Measurements from ENCODE around the gene DCAF12L1.

Gene DCAF12L1

DNA sequence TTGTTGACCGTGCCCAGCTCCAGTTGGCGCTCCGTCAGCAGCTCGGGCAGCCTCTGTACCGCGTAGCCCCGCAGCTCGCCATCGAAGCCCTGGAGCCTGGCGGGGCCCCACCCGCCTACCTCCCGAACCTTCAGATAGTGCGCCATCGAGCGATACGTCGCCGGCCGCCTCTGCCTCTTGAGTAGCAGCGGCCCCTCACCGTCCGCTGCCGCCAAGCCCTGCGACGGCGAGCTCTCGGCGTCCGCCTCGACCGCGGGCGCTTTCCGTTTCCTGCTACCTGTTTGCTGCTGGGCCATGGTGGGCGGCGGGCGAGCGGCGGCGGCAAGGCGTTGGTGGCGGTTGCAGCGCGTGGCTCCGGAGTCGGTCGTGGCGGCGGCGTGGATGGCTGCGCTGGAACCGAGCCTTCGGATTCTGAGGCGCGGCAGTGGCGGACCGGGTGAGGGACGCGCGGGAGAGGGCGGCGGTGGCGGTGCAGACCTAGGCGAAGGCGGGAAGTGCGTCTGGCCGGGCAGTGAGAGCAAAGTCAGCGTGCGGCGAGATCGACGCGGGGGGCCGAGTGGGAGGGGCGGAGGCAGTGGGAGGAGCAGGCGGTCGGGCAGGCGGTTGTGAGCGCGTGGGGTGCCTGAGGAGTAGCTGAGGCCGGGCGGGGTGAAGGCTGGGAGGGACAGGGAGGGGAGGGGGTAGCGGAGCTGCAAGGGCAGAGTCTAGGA, at the start of gene DCAF12L1:
DCAF12L1 (minus strand) TSS at position 502 of the 710 bp plus-strand sequence; CDS start at position 296, 206 bp downstream.
- ChIA-PET CTCF (no interaction called here), POLR2A (no interaction called here)
- no peak for DNase-seq (ENCODE audit: low read depth, low spot score)
- TF ChIP-seq, protein P1, sequence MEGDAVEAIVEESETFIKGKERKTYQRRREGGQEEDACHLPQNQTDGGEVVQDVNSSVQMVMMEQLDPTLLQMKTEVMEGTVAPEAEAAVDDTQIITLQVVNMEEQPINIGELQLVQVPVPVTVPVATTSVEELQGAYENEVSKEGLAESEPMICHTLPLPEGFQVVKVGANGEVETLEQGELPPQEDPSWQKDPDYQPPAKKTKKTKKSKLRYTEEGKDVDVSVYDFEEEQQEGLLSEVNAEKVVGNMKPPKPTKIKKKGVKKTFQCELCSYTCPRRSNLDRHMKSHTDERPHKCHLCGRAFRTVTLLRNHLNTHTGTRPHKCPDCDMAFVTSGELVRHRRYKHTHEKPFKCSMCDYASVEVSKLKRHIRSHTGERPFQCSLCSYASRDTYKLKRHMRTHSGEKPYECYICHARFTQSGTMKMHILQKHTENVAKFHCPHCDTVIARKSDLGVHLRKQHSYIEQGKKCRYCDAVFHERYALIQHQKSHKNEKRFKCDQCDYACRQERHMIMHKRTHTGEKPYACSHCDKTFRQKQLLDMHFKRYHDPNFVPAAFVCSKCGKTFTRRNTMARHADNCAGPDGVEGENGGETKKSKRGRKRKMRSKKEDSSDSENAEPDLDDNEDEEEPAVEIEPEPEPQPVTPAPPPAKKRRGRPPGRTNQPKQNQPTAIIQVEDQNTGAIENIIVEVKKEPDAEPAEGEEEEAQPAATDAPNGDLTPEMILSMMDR (IDR thresholded peaks at IDR 0.05; ENCODE audit: insufficient read depth, low read length, missing control alignments) = no peak
- H3K4me3 ChIP-seq (ENCODE audit: low read depth, low read length) = no peak within 1 kb of the TSS

DNA sequence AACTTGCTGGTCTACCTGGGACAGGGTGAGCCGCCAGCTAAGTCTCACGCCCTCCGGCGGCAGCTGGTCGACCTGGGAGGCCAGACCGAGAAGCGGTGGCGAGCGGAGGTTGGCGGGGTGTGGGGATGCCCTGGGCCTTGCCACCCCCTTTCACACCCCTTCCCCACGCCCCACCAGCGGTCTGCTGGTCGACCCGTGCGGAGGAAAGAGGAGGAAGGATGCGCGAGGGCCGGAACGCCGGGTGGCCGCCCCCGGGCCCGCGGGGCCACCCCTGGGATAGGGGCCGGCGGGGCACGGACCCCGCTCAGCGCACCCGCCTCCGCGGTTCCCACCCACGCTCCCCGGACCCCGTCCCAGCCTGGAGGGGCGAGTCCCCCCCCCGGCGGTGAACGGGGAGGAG, 28.3 kb upstream of the DCAF12L1 start:
- CTCF ChIA-PET = no interaction called here
- no peak for DNase-seq (ENCODE audit: low read depth, low spot score)
- no peak overlapping the region for H3K4me3 ChIP-seq (ENCODE audit: low read depth, low read length)
- TF ChIP-seq, protein P1 (IDR thresholded peaks at IDR 0.05; ENCODE audit: insufficient read depth, low read length, missing control alignments) = no peak
- POLR2A ChIA-PET = no interaction called here

DNA sequence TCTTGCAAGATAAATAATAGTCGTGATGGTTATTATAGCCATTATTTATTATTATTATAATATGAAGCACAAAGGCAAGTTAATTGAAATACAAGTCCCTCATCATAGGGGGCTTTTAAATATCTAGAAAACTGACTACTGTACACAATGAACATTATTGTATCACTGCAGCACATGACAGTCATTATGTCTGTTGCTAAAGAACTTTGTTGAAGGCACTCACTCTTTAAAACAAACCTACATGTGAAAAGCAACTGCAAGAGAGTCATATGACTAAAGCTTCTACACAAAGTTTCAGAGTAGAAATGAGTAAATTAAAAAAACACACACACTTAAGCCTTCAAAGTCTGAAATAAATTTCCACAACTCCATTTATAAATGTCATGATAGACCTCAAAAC, 23.3 kb upstream of the DCAF12L1 start:
- POLR2A ChIA-PET = no interaction called here
- CTCF ChIA-PET = no interaction called here

DNA sequence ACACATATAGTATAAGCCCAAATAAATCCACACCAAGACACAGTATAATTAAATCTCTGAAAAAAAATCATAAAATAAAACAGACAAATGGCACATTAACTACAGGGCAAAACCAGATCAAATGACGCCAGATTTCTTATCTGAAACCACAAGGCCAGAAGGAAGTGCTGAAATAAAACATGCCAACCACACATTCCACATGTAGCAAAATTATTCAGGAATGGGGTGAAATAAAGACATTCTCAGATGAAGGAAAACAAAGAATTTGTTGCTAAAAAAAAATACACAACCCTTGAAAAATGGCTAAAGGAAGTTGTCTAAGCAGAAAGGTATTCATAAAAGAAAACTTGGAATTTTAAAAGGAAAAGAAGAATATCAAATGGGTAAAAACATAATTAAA, 4.5 kb upstream of the DCAF12L1 start:
- DNase-seq (ENCODE audit: low read depth, low spot score) = no peak
- TF ChIP-seq, protein P1 (IDR thresholded peaks at IDR 0.05; ENCODE audit: insufficient read depth, low read length, missing control alignments) = no peak
- CTCF ChIA-PET = no interaction called here
- POLR2A ChIA-PET = no interaction called here
- no peak overlapping the region for H3K4me3 ChIP-seq (ENCODE audit: low read depth, low read length)

More for the DNA sequence above, 23.3 kb upstream of the DCAF12L1 start:
- H3K4me3 ChIP-seq (ENCODE audit: low read depth, low read length) = no peak overlapping the region
- DNase-seq (ENCODE audit: low read depth, low spot score) = no peak
- TF ChIP-seq, protein P1 (IDR thresholded peaks at IDR 0.05; ENCODE audit: insufficient read depth, low read length, missing control alignments) = no peak

DNA sequence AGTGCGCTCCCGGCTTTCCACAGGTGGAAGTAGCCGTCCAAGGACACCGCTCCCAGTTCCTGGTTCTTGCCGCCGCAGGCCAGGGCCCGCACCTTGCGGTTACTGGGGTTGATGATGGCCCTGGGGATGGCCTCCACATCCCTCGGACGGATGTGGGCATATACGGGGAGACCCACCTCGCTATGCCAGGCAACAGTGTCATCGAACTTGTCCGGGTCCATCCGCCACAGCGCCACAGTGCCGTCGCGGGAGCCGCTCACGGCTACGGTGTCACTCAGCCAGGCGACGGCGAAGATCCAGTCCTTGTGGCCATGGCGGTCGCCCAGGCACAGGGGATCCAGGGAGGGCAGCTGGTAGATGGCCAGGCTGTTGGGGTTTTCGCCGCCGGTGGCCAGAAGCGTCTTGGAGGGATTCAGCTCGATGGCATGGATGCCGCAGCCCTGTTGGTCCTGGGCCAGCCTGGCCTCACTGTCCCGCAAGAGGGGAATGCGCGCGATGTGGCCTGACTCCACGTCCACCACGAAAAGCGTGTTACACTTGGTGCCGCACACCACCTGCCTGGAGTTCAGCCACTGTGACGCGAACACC, 795 bp downstream of the DCAF12L1 start:
- H3K4me3 ChIP-seq (ENCODE audit: low read depth, low read length) = no peak overlapping the region
- no peak for DNase-seq (ENCODE audit: low read depth, low spot score)
- TF ChIP-seq, protein P1 (IDR thresholded peaks at IDR 0.05; ENCODE audit: insufficient read depth, low read length, missing control alignments) = no peak
- POLR2A ChIA-PET = no interaction called here
- CTCF ChIA-PET = no interaction called here

DNA sequence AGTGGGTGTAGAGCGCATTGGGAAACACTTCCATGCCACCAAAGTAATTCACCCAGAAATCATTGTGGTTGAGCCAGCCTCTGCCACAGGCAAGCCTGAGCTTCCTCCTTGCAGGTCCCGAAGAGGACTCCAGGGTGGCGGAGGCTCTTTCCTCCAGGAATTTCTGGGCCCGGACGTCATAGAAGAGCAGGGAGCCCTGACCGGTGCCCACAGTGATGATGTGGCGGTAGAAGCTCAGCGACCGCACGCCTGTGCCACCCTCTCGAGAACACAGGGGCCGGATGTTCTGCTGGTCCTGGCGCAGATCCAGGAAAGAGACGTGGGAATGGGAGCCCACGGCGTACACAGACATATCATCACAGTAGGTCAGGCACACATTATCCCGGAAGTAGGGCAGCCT, 1.3 kb downstream of the DCAF12L1 start:
- POLR2A ChIA-PET = no interaction called here
- CTCF ChIA-PET = no interaction called here
- no peak for DNase-seq (ENCODE audit: low read depth, low spot score)
- no peak overlapping the region for H3K4me3 ChIP-seq (ENCODE audit: low read depth, low read length)
- TF ChIP-seq, protein P1 (IDR thresholded peaks at IDR 0.05; ENCODE audit: insufficient read depth, low read length, missing control alignments) = no peak
